ENCODE data around the gene PRKCH.

The PRKCH gene

DNA sequence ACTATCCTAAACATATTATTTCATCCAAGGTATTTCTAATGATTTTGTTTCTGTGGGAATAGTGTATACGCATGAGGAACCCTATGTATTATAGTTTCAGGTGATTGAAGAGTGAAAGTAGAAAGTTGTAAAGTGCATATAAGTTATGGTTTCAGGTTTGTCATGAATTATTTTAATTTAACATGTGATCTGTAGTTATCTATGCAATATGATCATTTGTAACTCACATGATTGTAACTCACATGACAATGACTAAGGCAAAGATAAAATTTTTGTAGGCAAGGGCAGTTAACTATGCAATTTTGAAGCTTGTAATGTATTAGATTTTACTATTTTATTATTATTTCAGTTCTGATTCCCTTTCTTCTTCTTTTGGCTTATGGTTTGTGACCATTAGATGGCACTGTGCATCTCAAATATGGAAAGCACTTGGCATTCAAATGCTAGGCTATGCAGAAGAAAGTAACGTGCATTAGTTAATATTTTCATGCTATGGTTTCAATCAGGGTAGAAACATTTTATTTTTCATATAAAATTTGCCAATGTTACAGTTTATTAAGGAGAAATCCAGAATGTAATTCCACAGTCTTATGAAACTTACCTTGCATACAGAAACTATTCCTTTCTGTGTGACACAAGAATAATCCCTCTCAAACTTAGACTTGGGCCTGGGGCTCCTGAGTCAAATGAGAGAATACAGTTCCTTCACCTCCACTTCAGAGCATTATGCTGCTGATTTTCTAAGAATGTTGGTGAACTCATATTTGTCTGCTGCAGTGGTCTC, 24.5 kb upstream of the PRKCH start:
- WGBS, 2 donors (ENCODE audit: extremely low coverage in 2 of 2, insufficient read length in 2 of 2, insufficient replicate concordance in 1 of 2), result no CpG with 5 or more reads among the region's 2 CpGs
- Histone ChIP-seq H3K36me3 (replicated peaks in 1 of 2; ENCODE audit: control insufficient read depth in 2 of 2, insufficient read depth in 2 of 2, low read length in 2 of 2) (no peaks in the 10 kb centered on the region), H3K4me2 (ENCODE audit: insufficient read depth, low read length, poor library complexity, severe bottlenecking) (no peak overlapping the region), H3K9ac (ENCODE audit: low read depth, low read length, poor library complexity) (no peak overlapping the region), H2BK12ac (ENCODE audit: low read length) (no peak overlapping the region), H4K8ac (ENCODE audit: low read depth, low read length) (no peak overlapping the region), H2AK5ac (ENCODE audit: low read depth, low read length) (no peak overlapping the region), H2BK5ac (ENCODE audit: low read length) (no peak overlapping the region), H3K14ac (ENCODE audit: low read length) (no peak overlapping the region), H3K23ac (ENCODE audit: low read depth, low read length, poor library complexity) (no peak overlapping the region), H3K27me3 (ENCODE audit: control insufficient read depth in 3 of 3, insufficient read depth in 3 of 3, low read depth in 1 of 3, low read length in 3 of 3) (peaks cover 0 to 4% (median 0%) of the 10 kb centered on the region in 3 experiments), H2BK15ac (ENCODE audit: low read length) (no peak overlapping the region), H2BK120ac (ENCODE audit: low read depth, low read length) (no peak overlapping the region), H3K4ac (ENCODE audit: low read length) (no peak overlapping the region), H3K79me1 (ENCODE audit: low read depth, low read length) (no peaks in the 10 kb centered on the region), H4K91ac (ENCODE audit: low read depth, low read length, poor library complexity) (no peak overlapping the region), H3K18ac (ENCODE audit: low read length) (no peak overlapping the region), H3K27ac (replicated peaks; ENCODE audit: low read length) (no peak overlapping the region), H3K9me3 (replicated peaks in 1 of 2; ENCODE audit: control insufficient read depth in 2 of 2, insufficient read depth in 1 of 2, low read depth in 1 of 2, low read length in 2 of 2) (no peaks in the 10 kb centered on the region), H3K4me3 (ENCODE audit: low read length in 2 of 2) (no peak overlapping the region), H3K4me1 (ENCODE audit: control insufficient read depth in 2 of 2, insufficient read depth in 1 of 2, low read depth in 1 of 2, low read length in 2 of 2) (no peaks in the 10 kb centered on the region), H2AFZ (ENCODE audit: low read length) (no peak overlapping the region)
- DNase-seq (ENCODE audit: low spot score), result no peak

GRCh38 chr14:61297581-61297980, 23.8 kb upstream of the PRKCH start:
- H4K8ac ChIP-seq (ENCODE audit: low read depth, low read length), result no peak overlapping the region
- no peak overlapping the region for H3K4ac ChIP-seq (ENCODE audit: low read length)
- H3K23ac ChIP-seq (ENCODE audit: low read depth, low read length, poor library complexity), result no peak overlapping the region
- H3K36me3 ChIP-seq (replicated peaks in 1 of 2; ENCODE audit: control insufficient read depth in 2 of 2, insufficient read depth in 2 of 2, low read length in 2 of 2), result no peaks in the 10 kb centered on the region
- no peaks in the 10 kb centered on the region for H3K9me3 ChIP-seq (replicated peaks in 1 of 2; ENCODE audit: control insufficient read depth in 2 of 2, insufficient read depth in 1 of 2, low read depth in 1 of 2, low read length in 2 of 2)
- no peak overlapping the region for H2AFZ ChIP-seq (ENCODE audit: low read length)
- no peak overlapping the region for H3K4me2 ChIP-seq (ENCODE audit: insufficient read depth, low read length, poor library complexity, severe bottlenecking)
- no peak overlapping the region for H2BK5ac ChIP-seq (ENCODE audit: low read length)
- H3K9ac ChIP-seq (ENCODE audit: low read depth, low read length, poor library complexity), result no peak overlapping the region
- no peak overlapping the region for H2BK12ac ChIP-seq (ENCODE audit: low read length)
- no peak overlapping the region for H3K27ac ChIP-seq (replicated peaks; ENCODE audit: low read length)
- no CpG with 5 or more reads among the region's 6 CpGs for WGBS, 2 donors (ENCODE audit: extremely low coverage in 2 of 2, insufficient read length in 2 of 2, insufficient replicate concordance in 1 of 2)
- no peak overlapping the region for H4K91ac ChIP-seq (ENCODE audit: low read depth, low read length, poor library complexity)
- no peak overlapping the region for H2AK5ac ChIP-seq (ENCODE audit: low read depth, low read length)
- no peak for DNase-seq (ENCODE audit: low spot score)
- no peak overlapping the region for H2BK15ac ChIP-seq (ENCODE audit: low read length)
- H3K18ac ChIP-seq (ENCODE audit: low read length), result no peak overlapping the region
- no peaks in the 10 kb centered on the region for H3K79me1 ChIP-seq (ENCODE audit: low read depth, low read length)
- peaks cover 0 to 4% (median 0%) of the 10 kb centered on the region in 3 experiments for H3K27me3 ChIP-seq (ENCODE audit: control insufficient read depth in 3 of 3, insufficient read depth in 3 of 3, low read depth in 1 of 3, low read length in 3 of 3)
- H3K14ac ChIP-seq (ENCODE audit: low read length), result no peak overlapping the region
- H2BK120ac ChIP-seq (ENCODE audit: low read depth, low read length), result no peak overlapping the region
- no peaks in the 10 kb centered on the region for H3K4me1 ChIP-seq (ENCODE audit: control insufficient read depth in 2 of 2, insufficient read depth in 1 of 2, low read depth in 1 of 2, low read length in 2 of 2)
- H3K4me3 ChIP-seq (ENCODE audit: low read length in 2 of 2), result no peak overlapping the region

GRCh38 chr14:61298824-61299223, 22.6 kb upstream of the PRKCH start:
- Histone ChIP-seq H2BK12ac (ENCODE audit: low read length) (no peak overlapping the region), H3K4me2 (ENCODE audit: insufficient read depth, low read length, poor library complexity, severe bottlenecking) (no peak overlapping the region), H2BK15ac (ENCODE audit: low read length) (no peak overlapping the region), H3K4me1 (ENCODE audit: control insufficient read depth in 2 of 2, insufficient read depth in 1 of 2, low read depth in 1 of 2, low read length in 2 of 2) (no peaks in the 10 kb centered on the region), H3K9ac (ENCODE audit: low read depth, low read length, poor library complexity) (no peak overlapping the region), H3K4me3 (ENCODE audit: low read length in 2 of 2) (no peak overlapping the region), H3K4ac (ENCODE audit: low read length) (no peak overlapping the region), H2AFZ (ENCODE audit: low read length) (no peak overlapping the region), H2AK5ac (ENCODE audit: low read depth, low read length) (no peak overlapping the region), H2BK5ac (ENCODE audit: low read length) (no peak overlapping the region), H3K36me3 (replicated peaks in 1 of 2; ENCODE audit: control insufficient read depth in 2 of 2, insufficient read depth in 2 of 2, low read length in 2 of 2) (no peaks in the 10 kb centered on the region), H3K18ac (ENCODE audit: low read length) (no peak overlapping the region), H2BK120ac (ENCODE audit: low read depth, low read length) (no peak overlapping the region), H3K27me3 (ENCODE audit: control insufficient read depth in 3 of 3, insufficient read depth in 3 of 3, low read depth in 1 of 3, low read length in 3 of 3) (peaks cover 0 to 4% (median 0%) of the 10 kb centered on the region in 3 experiments), H3K9me3 (replicated peaks in 1 of 2; ENCODE audit: control insufficient read depth in 2 of 2, insufficient read depth in 1 of 2, low read depth in 1 of 2, low read length in 2 of 2) (no peaks in the 10 kb centered on the region), H4K91ac (ENCODE audit: low read depth, low read length, poor library complexity) (no peak overlapping the region), H3K14ac (ENCODE audit: low read length) (no peak overlapping the region), H3K79me1 (ENCODE audit: low read depth, low read length) (no peaks in the 10 kb centered on the region), H4K8ac (ENCODE audit: low read depth, low read length) (no peak overlapping the region), H3K27ac (replicated peaks; ENCODE audit: low read length) (no peak overlapping the region), H3K23ac (ENCODE audit: low read depth, low read length, poor library complexity) (no peak overlapping the region)
- DNase-seq (ENCODE audit: low spot score), result no peak
- no CpG with 5 or more reads among the region's 3 CpGs for WGBS, 2 donors (ENCODE audit: extremely low coverage in 2 of 2, insufficient read length in 2 of 2, insufficient replicate concordance in 1 of 2)

DNA sequence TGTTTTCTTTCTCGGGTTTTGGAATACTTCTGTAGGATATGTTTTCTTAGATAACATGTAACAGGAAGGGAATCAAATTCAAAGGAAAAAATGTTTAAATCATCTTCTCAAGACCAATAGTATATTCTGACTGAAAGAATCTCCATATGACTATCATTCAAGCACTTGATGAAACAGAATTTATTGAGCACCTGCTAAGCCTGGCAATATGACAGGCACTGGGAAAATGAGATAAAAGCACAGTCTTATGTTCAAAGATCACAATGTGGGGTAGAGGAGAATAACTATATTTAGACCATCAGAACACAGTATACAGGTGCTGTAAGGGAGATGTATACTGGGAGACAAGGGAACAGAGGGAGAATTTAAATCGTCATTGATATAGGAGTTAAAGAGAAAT, 21.2 kb upstream of the PRKCH start:
- no peak overlapping the region for H2BK5ac ChIP-seq (ENCODE audit: low read length)
- no peak overlapping the region for H2BK120ac ChIP-seq (ENCODE audit: low read depth, low read length)
- no peak overlapping the region for H3K4ac ChIP-seq (ENCODE audit: low read length)
- no peak overlapping the region for H2AFZ ChIP-seq (ENCODE audit: low read length)
- WGBS, 2 donors (ENCODE audit: extremely low coverage in 2 of 2, insufficient read length in 2 of 2, insufficient replicate concordance in 1 of 2), result 100% methylated on average over 1 of the region's 2 CpGs; no CpG with 5 or more reads in 1 of the 2 donors
- no peak overlapping the region for H3K18ac ChIP-seq (ENCODE audit: low read length)
- no peak overlapping the region for H2AK5ac ChIP-seq (ENCODE audit: low read depth, low read length)
- no peaks in the 10 kb centered on the region for H3K9me3 ChIP-seq (replicated peaks in 1 of 2; ENCODE audit: control insufficient read depth in 2 of 2, insufficient read depth in 1 of 2, low read depth in 1 of 2, low read length in 2 of 2)
- no peak overlapping the region for H2BK12ac ChIP-seq (ENCODE audit: low read length)
- no peak overlapping the region for H3K4me2 ChIP-seq (ENCODE audit: insufficient read depth, low read length, poor library complexity, severe bottlenecking)
- peaks cover 0 to 4% (median 0%) of the 10 kb centered on the region in 3 experiments for H3K27me3 ChIP-seq (ENCODE audit: control insufficient read depth in 3 of 3, insufficient read depth in 3 of 3, low read depth in 1 of 3, low read length in 3 of 3)
- no peak overlapping the region for H4K91ac ChIP-seq (ENCODE audit: low read depth, low read length, poor library complexity)
- H3K4me1 ChIP-seq (ENCODE audit: control insufficient read depth in 2 of 2, insufficient read depth in 1 of 2, low read depth in 1 of 2, low read length in 2 of 2), result no peaks in the 10 kb centered on the region
- H3K9ac ChIP-seq (ENCODE audit: low read depth, low read length, poor library complexity), result no peak overlapping the region
- H3K36me3 ChIP-seq (replicated peaks in 1 of 2; ENCODE audit: control insufficient read depth in 2 of 2, insufficient read depth in 2 of 2, low read length in 2 of 2), result no peaks in the 10 kb centered on the region
- no peak for DNase-seq (ENCODE audit: low spot score)
- no peak overlapping the region for H4K8ac ChIP-seq (ENCODE audit: low read depth, low read length)
- no peak overlapping the region for H3K27ac ChIP-seq (replicated peaks; ENCODE audit: low read length)
- H3K4me3 ChIP-seq (ENCODE audit: low read length in 2 of 2), result no peak overlapping the region
- H2BK15ac ChIP-seq (ENCODE audit: low read length), result no peak overlapping the region
- no peak overlapping the region for H3K23ac ChIP-seq (ENCODE audit: low read depth, low read length, poor library complexity)
- H3K14ac ChIP-seq (ENCODE audit: low read length), result no peak overlapping the region
- H3K79me1 ChIP-seq (ENCODE audit: low read depth, low read length), result no peaks in the 10 kb centered on the region

Measured in neuronal stem cell (in vitro differentiated cells).